ENCODE data around the gene SCRN2. TPM values are rescaled to one million over a fixed set of nuclear protein-coding genes. Genes with fewer than 3 reads are reported as not detected.

Gene SCRN2
- total RNA-seq, 4 donors from 2014 or later, result 13.9 to 24.8 (median 17.8) TPM

DNA sequence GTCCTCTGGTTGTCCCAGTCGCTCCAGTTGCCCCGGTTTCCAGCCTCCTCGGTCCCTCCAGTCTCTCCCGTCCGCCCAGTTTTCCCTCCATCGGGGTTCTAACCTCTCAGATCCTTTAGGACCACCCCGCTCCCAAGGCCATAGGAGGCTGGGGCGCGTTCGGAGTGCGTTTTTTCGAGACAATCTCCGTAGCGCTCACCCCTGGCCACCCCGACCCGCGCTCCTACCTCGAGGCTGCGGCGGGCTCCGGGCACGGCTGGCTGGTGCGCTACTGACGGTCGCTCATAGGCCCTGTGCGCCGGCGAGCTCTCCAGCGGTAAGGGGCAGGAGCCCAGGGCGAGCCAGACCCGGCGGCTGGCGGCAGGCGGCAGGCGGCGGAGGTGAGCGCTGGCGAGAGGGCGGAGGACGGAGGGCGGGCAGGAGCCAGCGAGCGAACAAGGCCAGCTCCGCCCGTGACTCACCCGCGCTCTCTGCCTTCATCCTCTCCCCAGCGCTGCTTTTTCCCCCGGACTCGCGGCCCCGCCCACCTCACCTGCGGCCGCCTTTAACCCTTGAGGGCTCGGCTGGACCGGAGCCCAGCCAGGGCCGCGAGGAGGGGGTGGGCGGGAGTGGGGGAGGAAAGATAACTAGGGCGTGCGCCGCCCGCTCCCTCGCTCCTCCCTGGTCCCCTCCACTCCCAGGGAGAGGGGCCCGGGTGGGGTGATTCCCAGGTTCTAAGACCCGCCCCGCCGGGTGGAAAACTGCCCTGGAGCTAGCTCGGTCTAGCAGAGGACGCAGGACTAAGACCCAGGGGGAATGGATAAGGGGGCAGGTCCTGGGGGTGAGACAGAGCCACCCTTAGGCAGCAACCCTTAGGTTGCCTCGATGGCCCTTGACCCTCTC lies 9.9 kb upstream of the SCRN2 start, which contains the start of gene SP6:
SP6 (minus strand) TSS at position 472 of the 882 bp plus-strand sequence. CDS start 2,734 bp downstream, outside the sequence.
- WGBS, 2 donors, result 13 to 17% methylated on average over 11 to 23 of the region's 71 CpGs
- Histone ChIP-seq H3K36me3 (no peaks in the 10 kb centered on the region), H3K27me3 (peaks cover 16 to 99% (median 37%) of the 10 kb centered on the region in 4 donors), H3K9me3 (no peaks in the 10 kb centered on the region), H3K4me3 (peak within 1 kb of the TSS; percentile 48 to 70 (median 52)), H3K4me1 (peaks cover 19 to 56% (median 29%) of the 10 kb centered on the region in 3 donors), H3K27ac (peak within 1 kb of the TSS in 3 of 4 donors; percentile 78 to 81 (median 79))
- DNase-seq, result no peak
- intact Hi-C loops (cut with DNase I), result no loop called here
- TF ChIP-seq CTCF (IDR thresholded peaks at IDR 0.05), result peak in 3 of 6 experiments; percentile 4 to 40 (median 25)
- TF ChIP-seq POLR2A (IDR thresholded peaks at IDR 0.05), result peak in 1 of 4 donors; percentile 66

GRCh38 chr17:47850373-47850691 lies 9.3 kb upstream of the SCRN2 start:
- H3K27me3 ChIP-seq, result peaks cover 16 to 99% (median 37%) of the 10 kb centered on the region in 4 donors
- WGBS, 2 donors, result 32 to 69% methylated on average over 8 to 9 of the region's 9 CpGs
- intact Hi-C loops (cut with DNase I), result no loop called here

GRCh38 chr17:47848198-47848513 lies 7.1 kb upstream of the SCRN2 start:
- Histone ChIP-seq H3K4me1 (peaks cover 25 to 66% (median 34%) of the 10 kb centered on the region in 3 donors), H3K4me3 (no peak overlapping the region), H3K27ac (no peak overlapping the region), H3K9me3 (no peaks in the 10 kb centered on the region), H3K36me3 (no peaks in the 10 kb centered on the region), H3K27me3 (peaks cover 13 to 87% (median 23%) of the 10 kb centered on the region in 4 donors)
- intact Hi-C loops (cut with DNase I), result no loop called here
- no peak for DNase-seq
- TF ChIP-seq CTCF (IDR thresholded peaks at IDR 0.05) (no peak), POLR2A (IDR thresholded peaks at IDR 0.05) (no peak)
- 90% methylated on average over 3 of the region's 23 CpGs; no CpG with 5 or more reads in 1 of the 2 donors for WGBS, 2 donors

More at GRCh38 chr17:47850373-47850691, 9.3 kb upstream of the SCRN2 start:
- Histone ChIP-seq H3K36me3 (no peaks in the 10 kb centered on the region), H3K4me1 (peaks cover 19 to 56% (median 29%) of the 10 kb centered on the region in 3 donors), H3K9me3 (no peaks in the 10 kb centered on the region), H3K27ac (peak overlapping the region in 3 of 4 donors; percentile 78 to 81 (median 79)), H3K4me3 (peak overlapping the region; percentile 48 to 70 (median 52))
- DNase-seq, result no peak
- TF ChIP-seq CTCF (IDR thresholded peaks at IDR 0.05) (no peak), POLR2A (IDR thresholded peaks at IDR 0.05) (no peak)

DNA sequence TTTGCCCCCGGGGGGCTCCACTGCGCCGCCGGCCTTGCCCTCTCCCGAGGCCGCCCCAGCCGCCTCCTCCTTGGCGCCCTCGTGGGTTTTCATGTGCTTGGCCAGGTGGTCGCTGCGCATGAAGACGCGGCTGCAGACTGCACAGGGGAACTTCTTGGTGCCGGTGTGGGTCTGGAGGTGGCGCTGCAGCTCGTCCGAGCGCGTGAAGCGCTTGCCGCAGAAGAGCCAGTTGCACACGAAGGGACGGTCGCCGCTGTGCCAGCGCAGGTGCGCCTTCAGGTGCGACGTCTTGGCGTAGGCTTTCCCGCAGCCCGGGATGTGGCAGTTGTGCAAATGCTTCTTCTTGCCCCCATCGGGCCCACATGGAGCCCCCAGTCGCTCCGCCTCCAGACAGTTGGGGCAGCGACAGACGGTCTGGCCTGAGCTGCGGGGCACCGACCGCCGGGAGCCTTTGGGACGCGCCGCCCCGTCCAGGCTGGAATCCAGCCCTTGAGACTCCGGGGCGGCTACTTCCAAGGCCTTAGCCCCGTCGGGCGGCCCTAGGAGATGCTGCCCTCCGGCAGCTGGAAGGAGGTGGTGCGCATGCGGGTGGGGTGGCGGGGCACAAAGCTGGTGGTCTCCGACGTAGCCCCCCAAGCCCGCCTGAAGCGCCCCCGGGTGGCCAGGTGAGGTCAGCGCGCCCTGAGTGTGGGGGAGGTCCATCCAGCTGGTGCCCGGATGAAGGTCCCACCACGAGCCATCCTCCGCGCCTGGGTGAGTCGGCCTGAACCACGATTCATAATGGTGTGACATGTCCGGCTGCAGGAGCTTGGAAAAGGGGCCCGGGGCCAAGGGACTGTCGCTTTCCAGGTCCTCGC lies 6.5 kb upstream of the SCRN2 start:
- 27 to 36% methylated on average over 5 to 20 of the region's 71 CpGs for WGBS, 2 donors
- H3K27ac ChIP-seq, result no peak overlapping the region
- no peak overlapping the region for H3K4me3 ChIP-seq
- no peaks in the 10 kb centered on the region for H3K9me3 ChIP-seq
- H3K36me3 ChIP-seq, result no peaks in the 10 kb centered on the region
- peaks cover 10 to 81% (median 18%) of the 10 kb centered on the region in 4 donors for H3K27me3 ChIP-seq
- TF ChIP-seq POLR2A (IDR thresholded peaks at IDR 0.05) (no peak), CTCF (IDR thresholded peaks at IDR 0.05) (peak in 3 of 6 experiments; percentile 14 to 35 (median 18))
- DNase-seq, result no peak
- peaks cover 29 to 69% (median 35%) of the 10 kb centered on the region in 3 donors for H3K4me1 ChIP-seq
- intact Hi-C loops (cut with DNase I), result no loop called here
